ENCODE data around the gene DISC1. TPM values are rescaled to one million over a fixed set of nuclear protein-coding genes. Genes with fewer than 3 reads are reported as not detected.

Gene DISC1
- total RNA-seq, 1 donor from 2014 or later, result 5.2 TPM

DNA sequence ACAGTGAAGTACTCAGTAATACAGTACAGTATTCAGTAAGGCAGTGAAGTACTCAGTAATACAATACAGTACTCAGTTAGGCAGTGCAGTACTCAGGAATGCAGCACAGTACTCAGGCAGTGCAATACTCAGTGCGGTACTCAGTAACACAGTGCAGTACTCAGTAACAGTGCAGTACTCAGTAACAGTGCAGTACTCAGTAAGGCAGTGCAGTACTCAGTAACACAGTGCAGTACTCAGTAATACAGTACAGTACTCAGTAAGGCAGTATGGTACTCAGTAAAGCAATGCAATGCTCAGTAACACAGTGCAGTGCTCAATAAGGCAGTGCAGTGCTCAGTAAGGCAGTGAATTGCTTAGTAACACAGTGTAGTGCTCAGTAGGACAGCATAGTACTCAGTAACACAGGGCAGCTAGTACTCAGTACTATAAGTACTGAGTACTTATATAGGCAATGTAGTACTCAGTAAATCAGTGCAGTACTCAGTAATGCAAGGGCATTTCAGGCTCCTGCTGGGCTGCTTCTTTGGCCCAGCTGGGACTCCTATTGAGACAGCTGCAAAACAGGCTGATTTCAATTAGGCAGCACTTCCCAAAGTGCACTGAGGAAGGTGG, 411.3 kb downstream of the DISC1 start:
- no peak overlapping the region for H3K4me3 Mint-ChIP-seq (ENCODE audit: low read depth)
- peaks cover 17% of the 10 kb centered on the region for H3K27me3 Mint-ChIP-seq
- H3K27ac Mint-ChIP-seq, result no peak overlapping the region
- H3K36me3 Mint-ChIP-seq (ENCODE audit: insufficient read depth), result no peaks in the 10 kb centered on the region
- TF ChIP-seq, protein P1, sequence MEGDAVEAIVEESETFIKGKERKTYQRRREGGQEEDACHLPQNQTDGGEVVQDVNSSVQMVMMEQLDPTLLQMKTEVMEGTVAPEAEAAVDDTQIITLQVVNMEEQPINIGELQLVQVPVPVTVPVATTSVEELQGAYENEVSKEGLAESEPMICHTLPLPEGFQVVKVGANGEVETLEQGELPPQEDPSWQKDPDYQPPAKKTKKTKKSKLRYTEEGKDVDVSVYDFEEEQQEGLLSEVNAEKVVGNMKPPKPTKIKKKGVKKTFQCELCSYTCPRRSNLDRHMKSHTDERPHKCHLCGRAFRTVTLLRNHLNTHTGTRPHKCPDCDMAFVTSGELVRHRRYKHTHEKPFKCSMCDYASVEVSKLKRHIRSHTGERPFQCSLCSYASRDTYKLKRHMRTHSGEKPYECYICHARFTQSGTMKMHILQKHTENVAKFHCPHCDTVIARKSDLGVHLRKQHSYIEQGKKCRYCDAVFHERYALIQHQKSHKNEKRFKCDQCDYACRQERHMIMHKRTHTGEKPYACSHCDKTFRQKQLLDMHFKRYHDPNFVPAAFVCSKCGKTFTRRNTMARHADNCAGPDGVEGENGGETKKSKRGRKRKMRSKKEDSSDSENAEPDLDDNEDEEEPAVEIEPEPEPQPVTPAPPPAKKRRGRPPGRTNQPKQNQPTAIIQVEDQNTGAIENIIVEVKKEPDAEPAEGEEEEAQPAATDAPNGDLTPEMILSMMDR (IDR thresholded peaks at IDR 0.05; ENCODE audit: unreplicated experiment), result no peak
- H3K9me3 Mint-ChIP-seq (ENCODE audit: low read depth), result no peaks in the 10 kb centered on the region
- peaks cover 4% of the 10 kb centered on the region for H3K4me1 Mint-ChIP-seq (ENCODE audit: low read depth)
- no peak for DNase-seq (ENCODE audit: low spot score, unreplicated experiment)

DNA sequence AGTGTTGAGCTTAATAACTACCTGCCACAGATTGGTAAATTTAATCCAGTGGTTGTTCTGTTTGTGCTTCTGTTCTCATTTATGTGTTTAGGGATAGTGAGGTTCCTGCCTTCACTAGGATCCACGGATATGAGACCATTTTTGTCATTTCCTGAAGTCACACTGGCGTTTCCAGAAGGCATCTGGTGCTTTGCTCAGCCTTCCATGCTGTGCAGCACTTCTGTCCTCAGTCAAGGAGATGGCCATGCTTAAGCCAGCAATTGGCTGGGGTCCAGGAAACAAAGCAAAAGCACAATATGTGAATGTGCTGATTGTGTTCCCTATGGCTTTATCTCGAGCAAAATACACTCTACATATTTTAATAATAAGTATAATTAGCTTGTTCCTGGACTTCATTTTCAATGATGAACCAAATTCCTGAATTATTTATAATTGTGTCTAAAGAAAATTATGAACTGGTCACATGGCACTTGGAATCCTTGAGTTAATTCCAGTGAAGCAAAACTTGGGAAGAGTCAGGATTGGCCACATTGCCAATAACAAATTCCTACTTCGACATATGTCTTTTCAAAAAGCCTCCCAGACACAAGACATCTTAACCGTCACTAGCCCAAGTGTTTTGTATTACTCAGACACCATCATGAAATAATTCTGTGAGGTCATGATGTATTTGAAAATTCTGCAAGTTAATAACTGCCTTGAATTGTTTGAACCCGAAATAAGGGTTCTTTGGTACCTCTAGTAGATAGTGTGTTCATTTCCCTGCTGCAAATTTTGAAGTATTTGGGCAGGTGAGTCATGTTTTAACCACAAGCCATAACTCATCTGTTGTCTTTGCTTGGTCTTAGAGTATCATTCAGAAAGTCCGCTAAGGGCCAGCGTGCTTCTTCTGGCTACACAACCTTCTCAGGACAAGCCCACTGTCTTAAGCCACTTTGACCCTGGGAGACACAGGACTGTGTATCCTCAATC, 412.4 kb downstream of the DISC1 start:
- H3K27ac Mint-ChIP-seq, result no peak overlapping the region
- no peak overlapping the region for H3K4me3 Mint-ChIP-seq (ENCODE audit: low read depth)
- H3K4me1 Mint-ChIP-seq (ENCODE audit: low read depth), result peaks cover 4% of the 10 kb centered on the region
- no peak for DNase-seq (ENCODE audit: low spot score, unreplicated experiment)
- peaks cover 11% of the 10 kb centered on the region for H3K27me3 Mint-ChIP-seq
- no peaks in the 10 kb centered on the region for H3K36me3 Mint-ChIP-seq (ENCODE audit: insufficient read depth)
- no peaks in the 10 kb centered on the region for H3K9me3 Mint-ChIP-seq (ENCODE audit: low read depth)
- TF ChIP-seq, protein P1 (IDR thresholded peaks at IDR 0.05; ENCODE audit: unreplicated experiment), result no peak

DNA sequence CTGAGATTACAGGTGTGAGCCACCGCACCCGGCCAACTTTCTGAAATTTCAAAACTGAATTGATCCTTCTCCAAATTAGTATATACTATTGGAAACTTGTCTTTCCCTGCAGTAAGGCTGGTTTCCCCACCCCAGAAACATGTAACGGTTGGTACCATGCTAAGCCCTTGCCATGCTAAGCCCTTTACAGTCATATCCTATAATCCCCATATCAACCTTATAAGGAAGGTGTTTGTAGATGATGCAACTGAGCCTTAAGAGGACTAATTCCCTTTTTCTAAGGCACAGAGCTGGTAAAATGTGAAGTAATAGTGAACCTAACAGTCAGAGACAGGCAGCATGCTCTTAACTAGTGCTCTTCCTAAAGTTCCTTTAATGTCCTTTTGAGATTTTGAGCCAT, 413.7 kb downstream of the DISC1 start:
- Mint-ChIP-seq H3K27me3 (peaks cover 18% of the 10 kb centered on the region), H3K27ac (no peak overlapping the region), H3K4me3 (ENCODE audit: low read depth) (no peak overlapping the region), H3K36me3 (ENCODE audit: insufficient read depth) (no peaks in the 10 kb centered on the region), H3K4me1 (ENCODE audit: low read depth) (peaks cover 7% of the 10 kb centered on the region), H3K9me3 (ENCODE audit: low read depth) (no peaks in the 10 kb centered on the region)
- DNase-seq (ENCODE audit: low spot score, unreplicated experiment), result no peak
- TF ChIP-seq, protein P1 (IDR thresholded peaks at IDR 0.05; ENCODE audit: unreplicated experiment), result no peak

DNA sequence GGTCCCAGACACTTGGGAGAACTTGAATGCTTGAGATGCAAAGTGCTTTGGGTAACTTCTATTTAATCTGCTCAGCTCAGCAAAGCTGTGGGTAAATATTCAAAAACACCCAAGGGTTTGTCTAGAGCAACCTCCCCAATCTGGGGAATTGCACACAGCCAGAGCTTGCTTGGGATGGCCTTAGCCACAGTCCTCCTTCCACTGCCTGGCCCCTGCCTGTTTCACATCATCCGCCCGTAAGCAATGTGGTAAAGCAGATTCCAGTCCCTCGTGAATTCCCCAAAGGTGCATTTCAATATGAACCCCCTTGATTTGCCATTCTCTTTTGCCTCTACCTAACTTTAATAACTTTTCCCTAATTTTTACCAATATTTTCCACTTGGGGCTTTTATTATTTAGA, 418.1 kb downstream of the DISC1 start:
- Mint-ChIP-seq H3K27me3 (peaks cover 26% of the 10 kb centered on the region), H3K4me3 (ENCODE audit: low read depth) (no peak overlapping the region), H3K4me1 (ENCODE audit: low read depth) (peaks cover 6% of the 10 kb centered on the region), H3K27ac (no peak overlapping the region), H3K36me3 (ENCODE audit: insufficient read depth) (no peaks in the 10 kb centered on the region), H3K9me3 (ENCODE audit: low read depth) (no peaks in the 10 kb centered on the region)
- TF ChIP-seq, protein P1 (IDR thresholded peaks at IDR 0.05; ENCODE audit: unreplicated experiment), result no peak
- DNase-seq (ENCODE audit: low spot score, unreplicated experiment), result no peak

DNA sequence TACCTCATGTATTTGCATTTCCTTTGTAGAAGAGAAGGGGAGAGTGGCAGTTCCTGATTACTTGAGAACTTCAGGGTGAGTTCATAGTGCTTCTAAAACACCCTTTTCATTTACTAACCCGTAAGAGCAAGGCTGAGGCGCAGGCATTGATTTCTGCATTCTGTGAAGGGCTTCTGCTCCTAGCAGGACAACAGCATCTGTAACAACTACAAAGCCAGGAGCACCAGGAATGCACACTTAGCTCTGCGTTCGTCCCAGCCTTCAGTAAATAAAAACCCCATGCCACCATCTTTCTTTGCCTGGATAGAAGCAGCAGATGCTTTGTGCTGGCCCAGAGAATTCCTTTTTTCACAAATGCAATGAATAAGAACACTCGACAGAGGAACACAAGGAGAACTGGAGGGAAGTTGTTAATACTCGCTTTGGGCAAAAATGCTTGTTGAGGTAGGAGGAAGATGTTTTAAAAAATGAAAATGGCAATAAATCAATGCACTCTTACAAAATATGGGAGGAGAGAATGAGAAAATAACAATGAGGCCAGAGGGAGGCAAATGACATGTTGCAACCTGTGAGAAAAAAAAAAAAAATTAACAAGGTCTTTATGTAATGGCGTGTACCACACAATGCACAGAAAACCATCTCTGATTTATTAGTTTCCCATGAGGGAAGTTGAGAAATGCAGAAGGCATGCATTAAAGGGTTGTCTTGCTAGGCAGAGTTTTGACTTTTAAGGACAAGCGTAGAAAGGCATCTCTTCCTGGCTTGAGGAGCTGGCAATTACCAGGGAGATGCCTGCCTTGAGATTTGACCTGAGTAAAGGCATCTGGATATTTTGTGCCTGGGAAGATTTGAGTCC, 418.8 kb downstream of the DISC1 start:
- Mint-ChIP-seq H3K27ac (no peak overlapping the region), H3K36me3 (ENCODE audit: insufficient read depth) (no peaks in the 10 kb centered on the region), H3K4me3 (ENCODE audit: low read depth) (no peak overlapping the region), H3K27me3 (peaks cover 29% of the 10 kb centered on the region), H3K9me3 (ENCODE audit: low read depth) (no peaks in the 10 kb centered on the region), H3K4me1 (ENCODE audit: low read depth) (peaks cover 6% of the 10 kb centered on the region)
- TF ChIP-seq, protein P1 (IDR thresholded peaks at IDR 0.05; ENCODE audit: unreplicated experiment), result no peak
- no peak for DNase-seq (ENCODE audit: low spot score, unreplicated experiment)

Measured in progenitor cell of endocrine pancreas (in vitro differentiated cells).